ENCODE data around the gene RASA2.

DNA sequence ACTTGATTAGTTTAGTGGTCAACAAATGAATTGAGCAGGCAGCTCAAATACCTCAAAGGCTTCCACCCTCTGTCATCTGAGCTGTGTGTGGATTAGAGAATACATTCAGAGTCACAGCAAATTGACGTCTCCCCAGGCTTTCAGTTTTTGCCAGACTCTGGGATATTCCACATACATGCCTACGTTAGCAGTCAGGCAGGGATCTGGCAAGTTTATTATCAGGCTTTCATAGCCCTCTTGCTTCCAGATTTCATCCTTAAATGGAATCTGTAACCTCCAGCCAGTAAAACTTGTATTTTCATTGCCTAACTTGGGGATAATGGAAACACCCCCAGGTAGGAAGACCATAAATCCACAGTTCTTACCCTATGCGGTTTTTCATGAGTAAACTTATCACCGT lies 115.9 kb downstream of the RASA2 start:
- TF ChIP-seq, protein P1, sequence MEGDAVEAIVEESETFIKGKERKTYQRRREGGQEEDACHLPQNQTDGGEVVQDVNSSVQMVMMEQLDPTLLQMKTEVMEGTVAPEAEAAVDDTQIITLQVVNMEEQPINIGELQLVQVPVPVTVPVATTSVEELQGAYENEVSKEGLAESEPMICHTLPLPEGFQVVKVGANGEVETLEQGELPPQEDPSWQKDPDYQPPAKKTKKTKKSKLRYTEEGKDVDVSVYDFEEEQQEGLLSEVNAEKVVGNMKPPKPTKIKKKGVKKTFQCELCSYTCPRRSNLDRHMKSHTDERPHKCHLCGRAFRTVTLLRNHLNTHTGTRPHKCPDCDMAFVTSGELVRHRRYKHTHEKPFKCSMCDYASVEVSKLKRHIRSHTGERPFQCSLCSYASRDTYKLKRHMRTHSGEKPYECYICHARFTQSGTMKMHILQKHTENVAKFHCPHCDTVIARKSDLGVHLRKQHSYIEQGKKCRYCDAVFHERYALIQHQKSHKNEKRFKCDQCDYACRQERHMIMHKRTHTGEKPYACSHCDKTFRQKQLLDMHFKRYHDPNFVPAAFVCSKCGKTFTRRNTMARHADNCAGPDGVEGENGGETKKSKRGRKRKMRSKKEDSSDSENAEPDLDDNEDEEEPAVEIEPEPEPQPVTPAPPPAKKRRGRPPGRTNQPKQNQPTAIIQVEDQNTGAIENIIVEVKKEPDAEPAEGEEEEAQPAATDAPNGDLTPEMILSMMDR (IDR thresholded peaks at IDR 0.05), result no peak
- TF ChIP-seq POLR2A (IDR thresholded peaks at IDR 0.05), result no peak
- TF ChIP-seq POLR2AphosphoS5 (IDR thresholded peaks at IDR 0.05), result no peak

Measured in prostate gland (tissue), 2 donors.